Neutrophil (primary cell): ENCODE results near the gene SMAD3.

Experiments used
- H3K27ac ChIP-seq: fragments of 200-600 bp; sonication (generic); 2 replicates; pipeline ENCODE4 v1.5.1; 2016; ENCODE audit warnings: mild to moderate bottlenecking, moderate library complexity
- H3K27me3 ChIP-seq: fragments of 200-600 bp; sonication (generic); 2 replicates; pipeline ENCODE4 v1.6.0; 2016; ENCODE audit warnings: mild to moderate bottlenecking
- H3K36me3 ChIP-seq: fragments of 200-600 bp; sonication (generic); 2 replicates; pipeline ENCODE4 v1.5.1; 2017
- H3K4me1 ChIP-seq, 2 experiments: fragments of 200-600 bp in 1 of 2; sonication (generic) in 1 of 2; 1 replicate in 1 of 2; 2 replicates in 1 of 2; pipeline versions ENCODE4 v1.5.1 to v1.6.1; 2013 to 2016; ENCODE audit warnings: low read depth in 1 of 2, low read length in 1 of 2, mild to moderate bottlenecking in 1 of 2, moderate library complexity in 1 of 2; ENCODE audit not compliant: control insufficient read depth in 1 of 2, insufficient read depth in 1 of 2
- H3K4me3 ChIP-seq, 2 experiments: fragments of 200-600 bp in 1 of 2; sonication (generic) in 1 of 2; 1 replicate in 1 of 2; 2 replicates in 1 of 2; pipeline ENCODE4 v1.5.1; 2013 to 2016; ENCODE audit warnings: low read depth in 1 of 2, low read length in 1 of 2, mild to moderate bottlenecking in 1 of 2, moderate library complexity in 1 of 2
- H3K9me3 ChIP-seq: fragments of 200-600 bp; sonication (generic); 2 replicates; pipeline ENCODE4 v1.5.1; 2016
- TF ChIP-seq, protein P1 (sequence below): fragments of 200-600 bp; sonication (generic); IDR thresholded peaks from 2 replicates; pipeline ENCODE4 v1.5.1; 2016; ENCODE audit warnings: antibody characterized with exemption

The SMAD3 gene

DNA sequence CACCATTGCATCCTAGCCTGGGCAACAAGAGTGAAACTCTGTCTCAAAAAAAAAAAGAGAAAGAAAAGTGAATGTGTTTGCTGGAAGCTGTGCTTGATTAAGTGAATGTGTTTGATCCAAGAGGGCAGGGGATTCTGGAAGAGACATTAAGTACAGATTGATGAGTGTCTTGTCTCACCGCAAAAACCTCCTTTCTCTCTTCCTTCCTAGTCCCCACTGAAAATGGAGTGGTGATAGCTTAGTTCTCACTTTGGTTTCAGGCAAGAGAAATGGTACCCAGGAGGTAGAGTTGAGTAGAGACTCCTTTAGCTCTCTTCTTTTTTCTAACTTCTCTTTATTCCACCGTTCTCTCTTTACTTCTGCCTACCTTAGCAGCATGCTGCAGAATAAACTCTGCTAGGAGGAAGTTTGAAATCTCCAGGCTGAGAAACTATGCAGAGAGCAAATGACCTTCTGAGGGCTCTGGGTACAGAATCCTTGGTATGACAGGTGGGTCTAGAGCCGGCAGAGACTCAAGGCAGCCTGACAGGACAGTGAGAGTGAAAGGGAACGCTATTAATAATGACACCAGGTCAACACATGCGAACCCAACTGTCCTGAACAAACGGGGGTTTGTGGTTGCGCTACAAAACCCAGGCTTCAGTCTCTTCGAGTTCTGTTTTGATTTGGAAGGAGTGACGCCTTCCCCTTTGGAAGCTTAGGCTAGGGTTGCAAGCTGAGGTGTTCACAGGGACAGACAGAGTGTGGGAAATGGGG is 74.9 kb downstream of the SMAD3 start:
- H3K36me3 ChIP-seq, result no peaks in the 10 kb centered on the region
- TF ChIP-seq, protein P1, sequence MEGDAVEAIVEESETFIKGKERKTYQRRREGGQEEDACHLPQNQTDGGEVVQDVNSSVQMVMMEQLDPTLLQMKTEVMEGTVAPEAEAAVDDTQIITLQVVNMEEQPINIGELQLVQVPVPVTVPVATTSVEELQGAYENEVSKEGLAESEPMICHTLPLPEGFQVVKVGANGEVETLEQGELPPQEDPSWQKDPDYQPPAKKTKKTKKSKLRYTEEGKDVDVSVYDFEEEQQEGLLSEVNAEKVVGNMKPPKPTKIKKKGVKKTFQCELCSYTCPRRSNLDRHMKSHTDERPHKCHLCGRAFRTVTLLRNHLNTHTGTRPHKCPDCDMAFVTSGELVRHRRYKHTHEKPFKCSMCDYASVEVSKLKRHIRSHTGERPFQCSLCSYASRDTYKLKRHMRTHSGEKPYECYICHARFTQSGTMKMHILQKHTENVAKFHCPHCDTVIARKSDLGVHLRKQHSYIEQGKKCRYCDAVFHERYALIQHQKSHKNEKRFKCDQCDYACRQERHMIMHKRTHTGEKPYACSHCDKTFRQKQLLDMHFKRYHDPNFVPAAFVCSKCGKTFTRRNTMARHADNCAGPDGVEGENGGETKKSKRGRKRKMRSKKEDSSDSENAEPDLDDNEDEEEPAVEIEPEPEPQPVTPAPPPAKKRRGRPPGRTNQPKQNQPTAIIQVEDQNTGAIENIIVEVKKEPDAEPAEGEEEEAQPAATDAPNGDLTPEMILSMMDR, result no peak
- no peaks in the 10 kb centered on the region for H3K9me3 ChIP-seq
- H3K27ac ChIP-seq, result peak overlapping the region; percentile 19
- no peak overlapping the region for H3K4me3 ChIP-seq
- no peaks in the 10 kb centered on the region for H3K27me3 ChIP-seq
- H3K4me1 ChIP-seq, result peaks cover 11 to 23% of the 10 kb centered on the region in 2 experiments

DNA sequence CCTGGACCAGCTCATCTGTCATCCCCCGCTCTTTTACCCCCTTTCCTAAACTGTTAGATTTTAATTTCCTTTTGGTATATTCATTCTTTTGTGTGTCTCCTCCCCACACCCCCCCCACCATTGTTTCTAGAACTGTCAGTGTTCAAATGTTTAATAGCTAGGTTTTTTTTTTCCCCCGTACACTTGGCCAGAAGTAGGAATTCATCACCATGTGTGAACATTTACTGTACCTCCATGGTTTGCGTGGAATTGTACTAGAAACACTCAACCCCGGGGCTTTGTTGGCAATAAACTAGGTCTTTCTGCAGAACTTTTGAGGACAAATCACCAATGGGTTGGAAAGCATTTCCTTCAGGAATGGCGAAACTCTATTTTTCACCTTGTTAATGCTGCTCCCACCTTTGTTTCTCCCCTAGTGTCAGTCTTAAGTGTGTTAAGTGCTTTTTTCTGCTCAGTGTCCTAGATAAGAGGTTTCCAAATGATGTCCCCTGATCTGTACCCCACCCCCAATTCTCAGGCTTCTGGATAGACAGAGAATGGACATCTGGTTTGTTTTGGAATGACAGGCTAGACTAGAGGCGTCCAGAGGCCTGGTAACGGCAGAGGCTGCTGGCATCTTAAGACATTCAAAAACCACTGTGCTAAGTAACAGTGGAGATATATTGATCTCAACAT is 76.8 kb downstream of the SMAD3 start:
- Histone ChIP-seq H3K27ac (no peak overlapping the region), H3K4me1 (peaks cover 11 to 31% of the 10 kb centered on the region in 2 experiments)

DNA sequence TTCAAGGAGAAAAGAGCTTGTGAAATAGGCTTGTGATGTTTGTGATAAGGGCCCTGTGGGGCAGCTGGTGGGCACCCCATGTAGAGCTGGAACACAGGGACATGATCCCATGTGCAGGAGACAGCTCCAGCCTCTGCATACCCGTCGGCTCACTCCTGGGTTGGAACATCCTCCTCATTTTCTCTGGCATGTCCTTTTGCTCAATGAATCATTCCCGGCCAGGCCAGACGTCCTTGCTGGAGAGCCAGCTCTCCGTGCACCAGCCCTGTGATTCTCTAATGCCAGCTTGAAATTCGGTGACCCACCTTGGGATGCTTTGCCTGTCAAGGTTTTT is 77.3 kb downstream of the SMAD3 start:
- H3K4me1 ChIP-seq, result peaks cover 11 to 31% of the 10 kb centered on the region in 2 experiments
- H3K9me3 ChIP-seq, result no peaks in the 10 kb centered on the region
- TF ChIP-seq, protein P1, result no peak
- no peaks in the 10 kb centered on the region for H3K27me3 ChIP-seq
- H3K4me3 ChIP-seq, result no peak overlapping the region
- H3K36me3 ChIP-seq, result no peaks in the 10 kb centered on the region
- H3K27ac ChIP-seq, result no peak overlapping the region

More for the DNA sequence above, 76.8 kb downstream of the SMAD3 start:
- H3K4me3 ChIP-seq, result no peak overlapping the region
- no peaks in the 10 kb centered on the region for H3K27me3 ChIP-seq
- no peaks in the 10 kb centered on the region for H3K36me3 ChIP-seq
- TF ChIP-seq, protein P1, result no peak
- H3K9me3 ChIP-seq, result no peaks in the 10 kb centered on the region

DNA sequence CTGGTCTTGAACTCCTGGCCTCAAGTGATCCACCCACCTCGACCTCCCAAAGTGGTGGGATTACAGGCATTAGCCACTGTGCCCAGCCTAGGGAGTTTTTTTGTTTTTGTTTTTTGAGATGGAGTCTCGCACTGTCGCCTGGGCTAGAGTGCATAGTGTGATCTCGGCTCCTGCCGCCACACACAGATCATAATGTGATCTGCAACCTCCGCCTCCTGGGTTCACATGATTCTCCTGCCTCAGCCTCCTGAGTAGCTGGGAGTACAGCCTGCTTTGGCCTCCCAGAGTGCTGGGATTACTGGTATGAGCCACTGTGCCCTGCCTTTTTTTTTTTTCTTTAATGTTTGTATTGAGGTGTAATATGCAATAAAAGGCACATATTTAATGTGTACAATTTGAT is 78.2 kb downstream of the SMAD3 start:
- H3K36me3 ChIP-seq, result no peaks in the 10 kb centered on the region
- H3K27me3 ChIP-seq, result no peaks in the 10 kb centered on the region
- no peaks in the 10 kb centered on the region for H3K9me3 ChIP-seq
- H3K27ac ChIP-seq, result no peak overlapping the region
- H3K4me1 ChIP-seq, result peaks cover 14 to 40% of the 10 kb centered on the region in 2 experiments
- H3K4me3 ChIP-seq, result no peak overlapping the region
- TF ChIP-seq, protein P1, result no peak

DNA sequence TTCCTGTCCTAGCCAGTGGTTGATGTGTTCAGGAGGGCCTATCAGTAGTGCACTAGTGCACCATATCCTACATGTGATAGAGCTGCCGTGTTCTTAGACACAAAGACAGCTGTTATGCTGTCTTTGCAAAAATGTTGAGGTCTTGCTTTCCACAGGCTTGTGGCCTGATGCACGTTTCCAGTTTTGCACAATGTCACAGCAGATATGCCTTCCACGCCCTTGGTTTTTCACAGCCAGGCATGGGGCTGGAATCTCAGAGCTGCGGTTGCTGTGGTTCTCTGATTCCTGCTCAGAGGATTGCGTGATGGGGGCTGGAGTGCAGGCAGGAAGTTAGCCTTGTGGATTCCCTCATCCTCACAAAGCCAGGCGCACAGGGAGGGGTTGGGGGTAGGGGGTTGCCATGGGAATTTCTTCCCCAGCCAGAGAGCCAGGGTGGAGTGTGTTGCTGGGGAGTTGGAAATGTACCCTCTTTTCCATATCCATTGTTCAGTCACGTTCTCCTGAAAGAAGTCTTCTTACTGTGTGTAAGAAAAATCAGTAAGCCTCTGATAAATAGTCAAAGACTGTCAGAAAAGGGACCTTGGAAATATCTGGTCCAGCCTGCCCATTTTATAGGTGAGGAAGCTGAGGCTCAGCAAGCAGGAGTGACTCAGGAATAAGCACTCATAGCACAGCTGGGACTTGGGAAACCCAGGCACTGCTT is 79.4 kb downstream of the SMAD3 start:
- Histone ChIP-seq H3K9me3 (no peaks in the 10 kb centered on the region), H3K27ac (no peak overlapping the region), H3K27me3 (peaks cover under 1% of the 10 kb centered on the region), H3K36me3 (no peaks in the 10 kb centered on the region), H3K4me3 (no peak overlapping the region), H3K4me1 (peaks cover 14 to 43% of the 10 kb centered on the region in 2 experiments)
- TF ChIP-seq, protein P1, result no peak
